GM23338 (cell line): ENCODE results near the gene ZDHHC13. TPM values are rescaled to one million over a fixed set of nuclear protein-coding genes. Genes with fewer than 3 reads are reported as not detected.

Experiments
- ATAC-seq: fragments of 200-7000 bp; cut with Tn5 transposase; 3 replicates; pipeline ENCODE4 v1.9.1; 2020
- DNase-seq: peaks from one replicate; pipeline ENCODE4 v3.0.0-alpha.2; 2015; ENCODE audit warnings: low spot score
- H2AFZ ChIP-seq: fragments of 200-600 bp; sonication (generic); 2 replicates; pipeline ENCODE4 v1.8.0; 2016; ENCODE audit warnings: antibody characterized with exemption, mild to moderate bottlenecking, moderate library complexity
- H3F3A ChIP-seq: fragments of 200-600 bp; sonication (generic); replicated peaks from 2 replicates; pipeline ENCODE4 v1.8.0; 2017; ENCODE audit warnings: antibody characterized with exemption, mixed run types, low read depth
- H3K27ac ChIP-seq: fragments of 200-600 bp; sonication (generic); 2 replicates; pipeline ENCODE4 v1.6.1; 2016; ENCODE audit warnings: low read depth
- H3K27me3 ChIP-seq: fragments of 200-600 bp; sonication (generic); 2 replicates; pipeline ENCODE4 v1.8.0; 2016; ENCODE audit warnings: mild to moderate bottlenecking, mixed run types, moderate library complexity; ENCODE audit not compliant: insufficient read depth
- H3K36me3 ChIP-seq: fragments of 200-600 bp; sonication (generic); 2 replicates; pipeline ENCODE4 v1.8.0; 2016; ENCODE audit warnings: mild to moderate bottlenecking; ENCODE audit not compliant: insufficient read depth
- H3K4me1 ChIP-seq: fragments of 200-600 bp; sonication (generic); 2 replicates; pipeline ENCODE4 v1.8.0; 2016; ENCODE audit warnings: mild to moderate bottlenecking, moderate library complexity; ENCODE audit not compliant: insufficient read depth
- H3K4me2 ChIP-seq: fragments of 200-600 bp; sonication (generic); 2 replicates; pipeline ENCODE4 v1.7.1; 2017; ENCODE audit warnings: mixed run types
- H3K4me3 ChIP-seq: fragments of 200-600 bp; sonication (generic); 2 replicates; pipeline ENCODE4 v1.6.1; 2016; ENCODE audit warnings: mixed run types
- H3K79me2 ChIP-seq: fragments of 200-600 bp; sonication (generic); replicated peaks from 2 replicates; pipeline ENCODE4 v1.8.0; 2017; ENCODE audit warnings: mild to moderate bottlenecking; ENCODE audit not compliant: insufficient read depth
- H3K9me2 ChIP-seq: fragments of 200-600 bp; sonication (generic); 2 replicates; pipeline ENCODE4 v1.8.0; 2017; ENCODE audit not compliant: insufficient read depth
- H4K20me1 ChIP-seq: fragments of 200-600 bp; sonication (generic); replicated peaks from 2 replicates; pipeline ENCODE4 v1.8.0; 2017; ENCODE audit warnings: mild to moderate bottlenecking; ENCODE audit not compliant: insufficient read depth
- H3K27ac Mint-ChIP-seq: 2 replicates; pipeline ENCODE4 v1.8.0; 2020; ENCODE audit warnings: inconsistent platforms, mild to moderate bottlenecking, moderate library complexity, mixed read lengths
- H3K27me3 Mint-ChIP-seq: 3 replicates; pipeline ENCODE4 v1.8.0; 2022; ENCODE audit warnings: low read depth, mild to moderate bottlenecking, moderate library complexity, mixed read lengths, inconsistent platforms; ENCODE audit not compliant: insufficient read depth, poor library complexity
- H3K36me3 Mint-ChIP-seq: 3 replicates; pipeline ENCODE4 v1.8.0; 2021; ENCODE audit warnings: low read depth, mild to moderate bottlenecking, inconsistent platforms, moderate library complexity, mixed read lengths
- H3K4me1 Mint-ChIP-seq: 3 replicates; pipeline ENCODE4 v1.8.0; 2020; ENCODE audit warnings: mild to moderate bottlenecking, inconsistent platforms, mixed read lengths
- H3K4me3 Mint-ChIP-seq: 3 replicates; pipeline ENCODE4 v1.8.0; 2021; ENCODE audit warnings: moderate library complexity, mild to moderate bottlenecking, inconsistent platforms, mixed read lengths
- H3K9me3 Mint-ChIP-seq: 3 replicates; pipeline ENCODE4 v1.8.0; 2020; ENCODE audit warnings: moderate library complexity, mild to moderate bottlenecking, inconsistent platforms, mixed read lengths
- CREB1 ChIP-seq: fragments of 250-450 bp; sonication (Bioruptor Pico); IDR thresholded peaks from 2 replicates; pipeline ENCODE4 v1.5.0; 2020; ENCODE audit warnings: low read depth, mild to moderate bottlenecking, moderate library complexity
- EZH2 ChIP-seq: fragments of 200-600 bp; sonication (generic); IDR thresholded peaks from one replicate; pipeline ENCODE4 v1.8.0; 2017; ENCODE audit warnings: antibody characterized with exemption, mild to moderate bottlenecking, low read depth; ENCODE audit not compliant: unreplicated experiment
- EZH2phosphoT487 ChIP-seq: fragments of 200-600 bp; sonication (generic); IDR thresholded peaks from one replicate; pipeline ENCODE4 v1.8.1; 2018; ENCODE audit warnings: antibody characterized with exemption; ENCODE audit not compliant: unreplicated experiment
- JUNB ChIP-seq: IDR thresholded peaks from one replicate; pipeline ENCODE4 v1.6.1; 2016; ENCODE audit warnings: antibody characterized with exemption; ENCODE audit not compliant: unreplicated experiment
- NANOG ChIP-seq: IDR thresholded peaks from 2 replicates; pipeline ENCODE4 v1.6.1; 2016; ENCODE audit warnings: antibody characterized with exemption, borderline replicate concordance
- POLR2AphosphoS5 ChIP-seq: IDR thresholded peaks from 2 replicates; pipeline ENCODE4 v1.6.1; 2016; ENCODE audit warnings: antibody characterized with exemption, low read depth
- STAT1 ChIP-seq: IDR thresholded peaks from one replicate; pipeline ENCODE4 v1.6.1; 2016; ENCODE audit warnings: antibody characterized with exemption; ENCODE audit not compliant: unreplicated experiment
- ZNF114 ChIP-seq: fragments of 250-450 bp; sonication (Bioruptor Pico); IDR thresholded peaks from 2 replicates; pipeline ENCODE4 v1.5.0; 2020; ENCODE audit warnings: mild to moderate bottlenecking, moderate library complexity
- ZNF331 ChIP-seq: fragments of 250-450 bp; sonication (Bioruptor Pico); IDR thresholded peaks from 2 replicates; pipeline ENCODE4 v1.5.0; 2020; ENCODE audit warnings: low read depth, mild to moderate bottlenecking, moderate library complexity
- polyA plus RNA-seq: library from polyadenylated mRNA; unstranded; fragments of >200 nt; fragmentation: Nextera tagmentation; extraction: Ambion mirVana; gene quantifications from 2 replicates; pipeline ENCODE4 v1.2.1, GENCODE V29; 2016
- total RNA-seq: library from RNA; depleted of rRNA; stranded (reverse); fragments of >200 nt; shearing (Covaris generic); gene quantifications from 2 replicates; pipeline ENCODE4 v1.2.3, GENCODE V29; 2014
- TF ChIP-seq, protein P1 (sequence below), 2 experiments: fragments of 200-600 bp in 1 of 2; sonication (generic) in 1 of 2; conservative IDR thresholded peaks; 2 replicates each; pipeline versions ENCODE4 v1.5.1 to v1.6.1; 2016 to 2017; ENCODE audit warnings: antibody characterized with exemption in 2 of 2, low read depth in 2 of 2, mild to moderate bottlenecking in 2 of 2, moderate library complexity in 1 of 2
- TF ChIP-seq, protein P2 (sequence below): IDR thresholded peaks from one replicate; pipeline ENCODE4 v1.6.1; 2018; ENCODE audit warnings: antibody characterized with exemption; ENCODE audit not compliant: unreplicated experiment
- TF ChIP-seq, protein P3 (sequence below): IDR thresholded peaks from 2 replicates; pipeline ENCODE4 v1.6.1; 2016; ENCODE audit warnings: antibody characterized with exemption
- TF ChIP-seq, protein P4 (sequence below): fragments of 250-450 bp; sonication (Bioruptor Pico); IDR thresholded peaks from 2 replicates; pipeline ENCODE4 v1.5.0; 2020; ENCODE audit warnings: mild to moderate bottlenecking, moderate library complexity

The ZDHHC13 gene
- total and polyA plus RNA-seq, 2 experiments from 2014 or later: 21.0 to 27.7 TPM

DNA sequence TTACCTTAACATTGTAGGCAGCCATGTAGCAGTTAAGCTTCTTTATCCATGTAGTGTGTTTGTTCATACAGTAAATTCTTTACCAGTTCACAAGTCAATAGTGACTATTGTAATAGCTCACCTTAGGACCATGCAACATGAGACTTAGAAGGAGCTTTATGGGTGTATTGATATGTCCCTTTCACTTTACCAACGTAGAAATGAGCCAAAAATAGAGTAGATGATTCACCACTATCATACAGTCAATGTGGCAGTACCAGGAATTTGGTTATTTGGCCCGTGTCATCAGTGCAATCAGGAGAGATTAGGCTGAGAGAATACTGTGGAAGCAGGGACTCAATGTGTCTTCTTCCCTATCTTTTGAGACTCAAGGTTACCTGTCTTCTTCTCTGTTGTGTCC is 4.7 kb downstream of the ZDHHC13 start:
- ATAC-seq (no peak), DNase-seq (no peak)
- TF ChIP-seq, protein P1, sequence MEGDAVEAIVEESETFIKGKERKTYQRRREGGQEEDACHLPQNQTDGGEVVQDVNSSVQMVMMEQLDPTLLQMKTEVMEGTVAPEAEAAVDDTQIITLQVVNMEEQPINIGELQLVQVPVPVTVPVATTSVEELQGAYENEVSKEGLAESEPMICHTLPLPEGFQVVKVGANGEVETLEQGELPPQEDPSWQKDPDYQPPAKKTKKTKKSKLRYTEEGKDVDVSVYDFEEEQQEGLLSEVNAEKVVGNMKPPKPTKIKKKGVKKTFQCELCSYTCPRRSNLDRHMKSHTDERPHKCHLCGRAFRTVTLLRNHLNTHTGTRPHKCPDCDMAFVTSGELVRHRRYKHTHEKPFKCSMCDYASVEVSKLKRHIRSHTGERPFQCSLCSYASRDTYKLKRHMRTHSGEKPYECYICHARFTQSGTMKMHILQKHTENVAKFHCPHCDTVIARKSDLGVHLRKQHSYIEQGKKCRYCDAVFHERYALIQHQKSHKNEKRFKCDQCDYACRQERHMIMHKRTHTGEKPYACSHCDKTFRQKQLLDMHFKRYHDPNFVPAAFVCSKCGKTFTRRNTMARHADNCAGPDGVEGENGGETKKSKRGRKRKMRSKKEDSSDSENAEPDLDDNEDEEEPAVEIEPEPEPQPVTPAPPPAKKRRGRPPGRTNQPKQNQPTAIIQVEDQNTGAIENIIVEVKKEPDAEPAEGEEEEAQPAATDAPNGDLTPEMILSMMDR (conservative IDR thresholded peaks at IDR 0.05; ENCODE audit: low read depth in 2 of 2): no peak
- TF ChIP-seq, protein P2, sequence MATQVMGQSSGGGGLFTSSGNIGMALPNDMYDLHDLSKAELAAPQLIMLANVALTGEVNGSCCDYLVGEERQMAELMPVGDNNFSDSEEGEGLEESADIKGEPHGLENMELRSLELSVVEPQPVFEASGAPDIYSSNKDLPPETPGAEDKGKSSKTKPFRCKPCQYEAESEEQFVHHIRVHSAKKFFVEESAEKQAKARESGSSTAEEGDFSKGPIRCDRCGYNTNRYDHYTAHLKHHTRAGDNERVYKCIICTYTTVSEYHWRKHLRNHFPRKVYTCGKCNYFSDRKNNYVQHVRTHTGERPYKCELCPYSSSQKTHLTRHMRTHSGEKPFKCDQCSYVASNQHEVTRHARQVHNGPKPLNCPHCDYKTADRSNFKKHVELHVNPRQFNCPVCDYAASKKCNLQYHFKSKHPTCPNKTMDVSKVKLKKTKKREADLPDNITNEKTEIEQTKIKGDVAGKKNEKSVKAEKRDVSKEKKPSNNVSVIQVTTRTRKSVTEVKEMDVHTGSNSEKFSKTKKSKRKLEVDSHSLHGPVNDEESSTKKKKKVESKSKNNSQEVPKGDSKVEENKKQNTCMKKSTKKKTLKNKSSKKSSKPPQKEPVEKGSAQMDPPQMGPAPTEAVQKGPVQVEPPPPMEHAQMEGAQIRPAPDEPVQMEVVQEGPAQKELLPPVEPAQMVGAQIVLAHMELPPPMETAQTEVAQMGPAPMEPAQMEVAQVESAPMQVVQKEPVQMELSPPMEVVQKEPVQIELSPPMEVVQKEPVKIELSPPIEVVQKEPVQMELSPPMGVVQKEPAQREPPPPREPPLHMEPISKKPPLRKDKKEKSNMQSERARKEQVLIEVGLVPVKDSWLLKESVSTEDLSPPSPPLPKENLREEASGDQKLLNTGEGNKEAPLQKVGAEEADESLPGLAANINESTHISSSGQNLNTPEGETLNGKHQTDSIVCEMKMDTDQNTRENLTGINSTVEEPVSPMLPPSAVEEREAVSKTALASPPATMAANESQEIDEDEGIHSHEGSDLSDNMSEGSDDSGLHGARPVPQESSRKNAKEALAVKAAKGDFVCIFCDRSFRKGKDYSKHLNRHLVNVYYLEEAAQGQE: no peak
- no peak for TF ChIP-seq ZNF114 (CRISPR knock-in tag)
- TF ChIP-seq, protein P3, sequence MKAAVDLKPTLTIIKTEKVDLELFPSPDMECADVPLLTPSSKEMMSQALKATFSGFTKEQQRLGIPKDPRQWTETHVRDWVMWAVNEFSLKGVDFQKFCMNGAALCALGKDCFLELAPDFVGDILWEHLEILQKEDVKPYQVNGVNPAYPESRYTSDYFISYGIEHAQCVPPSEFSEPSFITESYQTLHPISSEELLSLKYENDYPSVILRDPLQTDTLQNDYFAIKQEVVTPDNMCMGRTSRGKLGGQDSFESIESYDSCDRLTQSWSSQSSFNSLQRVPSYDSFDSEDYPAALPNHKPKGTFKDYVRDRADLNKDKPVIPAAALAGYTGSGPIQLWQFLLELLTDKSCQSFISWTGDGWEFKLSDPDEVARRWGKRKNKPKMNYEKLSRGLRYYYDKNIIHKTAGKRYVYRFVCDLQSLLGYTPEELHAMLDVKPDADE: no peak
- no peak for TF ChIP-seq ZNF331
- no peak for TF ChIP-seq JUNB
- TF ChIP-seq STAT1: no peak
- no peak for TF ChIP-seq POLR2AphosphoS5
- no peak for TF ChIP-seq NANOG
- no peak for TF ChIP-seq CREB1 (CRISPR knock-in tag)
- TF ChIP-seq, protein P4, sequence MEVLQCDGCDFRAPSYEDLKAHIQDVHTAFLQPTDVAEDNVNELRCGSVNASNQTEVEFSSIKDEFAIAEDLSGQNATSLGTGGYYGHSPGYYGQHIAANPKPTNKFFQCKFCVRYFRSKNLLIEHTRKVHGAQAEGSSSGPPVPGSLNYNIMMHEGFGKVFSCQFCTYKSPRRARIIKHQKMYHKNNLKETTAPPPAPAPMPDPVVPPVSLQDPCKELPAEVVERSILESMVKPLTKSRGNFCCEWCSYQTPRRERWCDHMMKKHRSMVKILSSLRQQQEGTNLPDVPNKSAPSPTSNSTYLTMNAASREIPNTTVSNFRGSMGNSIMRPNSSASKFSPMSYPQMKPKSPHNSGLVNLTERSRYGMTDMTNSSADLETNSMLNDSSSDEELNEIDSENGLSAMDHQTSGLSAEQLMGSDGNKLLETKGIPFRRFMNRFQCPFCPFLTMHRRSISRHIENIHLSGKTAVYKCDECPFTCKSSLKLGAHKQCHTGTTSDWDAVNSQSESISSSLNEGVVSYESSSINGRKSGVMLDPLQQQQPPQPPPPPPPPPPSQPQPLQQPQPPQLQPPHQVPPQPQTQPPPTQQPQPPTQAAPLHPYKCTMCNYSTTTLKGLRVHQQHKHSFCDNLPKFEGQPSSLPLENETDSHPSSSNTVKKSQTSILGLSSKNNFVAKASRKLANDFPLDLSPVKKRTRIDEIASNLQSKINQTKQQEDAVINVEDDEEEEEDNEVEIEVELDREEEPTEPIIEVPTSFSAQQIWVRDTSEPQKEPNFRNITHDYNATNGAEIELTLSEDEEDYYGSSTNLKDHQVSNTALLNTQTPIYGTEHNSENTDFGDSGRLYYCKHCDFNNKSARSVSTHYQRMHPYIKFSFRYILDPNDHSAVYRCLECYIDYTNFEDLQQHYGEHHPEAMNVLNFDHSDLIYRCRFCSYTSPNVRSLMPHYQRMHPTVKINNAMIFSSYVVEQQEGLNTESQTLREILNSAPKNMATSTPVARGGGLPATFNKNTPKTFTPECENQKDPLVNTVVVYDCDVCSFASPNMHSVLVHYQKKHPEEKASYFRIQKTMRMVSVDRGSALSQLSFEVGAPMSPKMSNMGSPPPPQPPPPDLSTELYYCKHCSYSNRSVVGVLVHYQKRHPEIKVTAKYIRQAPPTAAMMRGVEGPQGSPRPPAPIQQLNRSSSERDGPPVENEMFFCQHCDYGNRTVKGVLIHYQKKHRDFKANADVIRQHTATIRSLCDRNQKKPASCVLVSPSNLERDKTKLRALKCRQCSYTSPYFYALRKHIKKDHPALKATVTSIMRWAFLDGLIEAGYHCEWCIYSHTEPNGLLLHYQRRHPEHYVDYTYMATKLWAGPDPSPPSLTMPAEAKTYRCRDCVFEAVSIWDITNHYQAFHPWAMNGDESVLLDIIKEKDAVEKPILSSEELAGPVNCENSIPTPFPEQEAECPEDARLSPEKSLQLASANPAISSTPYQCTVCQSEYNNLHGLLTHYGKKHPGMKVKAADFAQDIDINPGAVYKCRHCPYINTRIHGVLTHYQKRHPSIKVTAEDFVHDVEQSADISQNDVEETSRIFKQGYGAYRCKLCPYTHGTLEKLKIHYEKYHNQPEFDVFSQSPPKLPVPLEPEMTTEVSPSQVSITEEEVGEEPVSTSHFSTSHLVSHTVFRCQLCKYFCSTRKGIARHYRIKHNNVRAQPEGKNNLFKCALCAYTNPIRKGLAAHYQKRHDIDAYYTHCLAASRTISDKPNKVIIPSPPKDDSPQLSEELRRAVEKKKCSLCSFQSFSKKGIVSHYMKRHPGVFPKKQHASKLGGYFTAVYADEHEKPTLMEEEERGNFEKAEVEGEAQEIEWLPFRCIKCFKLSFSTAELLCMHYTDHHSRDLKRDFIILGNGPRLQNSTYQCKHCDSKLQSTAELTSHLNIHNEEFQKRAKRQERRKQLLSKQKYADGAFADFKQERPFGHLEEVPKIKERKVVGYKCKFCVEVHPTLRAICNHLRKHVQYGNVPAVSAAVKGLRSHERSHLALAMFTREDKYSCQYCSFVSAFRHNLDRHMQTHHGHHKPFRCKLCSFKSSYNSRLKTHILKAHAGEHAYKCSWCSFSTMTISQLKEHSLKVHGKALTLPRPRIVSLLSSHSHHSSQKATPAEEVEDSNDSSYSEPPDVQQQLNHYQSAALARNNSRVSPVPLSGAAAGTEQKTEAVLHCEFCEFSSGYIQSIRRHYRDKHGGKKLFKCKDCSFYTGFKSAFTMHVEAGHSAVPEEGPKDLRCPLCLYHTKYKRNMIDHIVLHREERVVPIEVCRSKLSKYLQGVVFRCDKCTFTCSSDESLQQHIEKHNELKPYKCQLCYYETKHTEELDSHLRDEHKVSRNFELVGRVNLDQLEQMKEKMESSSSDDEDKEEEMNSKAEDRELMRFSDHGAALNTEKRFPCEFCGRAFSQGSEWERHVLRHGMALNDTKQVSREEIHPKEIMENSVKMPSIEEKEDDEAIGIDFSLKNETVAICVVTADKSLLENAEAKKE (CRISPR knock-in tag): no peak
- TF ChIP-seq EZH2phosphoT487: no peak
- TF ChIP-seq EZH2: no peak
- Histone ChIP-seq H3K4me2 (no peak overlapping the region), H3K79me2 (peaks cover 87% of the 10 kb centered on the region), H2AFZ (no peak overlapping the region), H3K9me2 (no peaks in the 10 kb centered on the region), H3K4me3 (no peak overlapping the region), H3K27me3 (no peaks in the 10 kb centered on the region), H3K36me3 (peaks cover 10% of the 10 kb centered on the region; the same call in 1 of the 2 replicates), H3K27ac (no peak overlapping the region), H3K4me1 (peaks cover 8% of the 10 kb centered on the region), H3F3A (no peaks in the 10 kb centered on the region), H4K20me1 (peaks cover 32% of the 10 kb centered on the region)
- peaks cover 5% of the 10 kb centered on the region; the same call in 1 of the 3 replicates for H3K9me3 Mint-ChIP-seq
- peaks cover 14% of the 10 kb centered on the region; the same call in 2 of the 3 replicates for H3K4me1 Mint-ChIP-seq
- H3K36me3 Mint-ChIP-seq: peaks cover 30% of the 10 kb centered on the region
- no peak overlapping the region for H3K4me3 Mint-ChIP-seq
- peaks cover 4% of the 10 kb centered on the region for H3K27me3 Mint-ChIP-seq
- H3K27ac Mint-ChIP-seq: no peak overlapping the region
